EH (cell line): Measurements from ENCODE around the gene DAO.
"Not testable (repeated sequence)": the region's sequence is repeated elsewhere in the genome, so short reads cannot be mapped to it uniquely, and the experiment has no call there.

Experiments
- DNase-seq: peaks from one replicate; pipeline ENCODE4 v3.0.0-alpha.2; 2015; ENCODE audit warnings: low read depth

The DAO gene

GRCh38 chr12:108849660-108850059 is 30.2 kb upstream of the DAO start:
- DNase-seq: peak; percentile 89

- peak; percentile 92 for DNase-seq
These were observed 28.9 kb upstream of the DAO start for GRCh38 chr12:108850854-108851573.

GRCh38 chr12:108852674-108853309 is 27.1 kb upstream of the DAO start:
- DNase-seq: peak; percentile 31

GRCh38 chr12:108853426-108853825 is 26.5 kb upstream of the DAO start:
- DNase-seq: no peak

- peak; percentile 96 for DNase-seq
These were observed 25.9 kb upstream of the DAO start for GRCh38 chr12:108853981-108854446.

- DNase-seq: peak; percentile 99
These were observed 25.2 kb upstream of the DAO start for GRCh38 chr12:108854451-108855283.

GRCh38 chr12:108855284-108856169 is 24.4 kb upstream of the DAO start:
- peak; percentile 46 for DNase-seq

- no peak for DNase-seq
These were observed 23.8 kb upstream of the DAO start for GRCh38 chr12:108856170-108856427.

- peak; percentile 87 for DNase-seq
These were observed 23.3 kb upstream of the DAO start for GRCh38 chr12:108856428-108857157.

- DNase-seq: no peak
These were observed 22.8 kb upstream of the DAO start for GRCh38 chr12:108857158-108857407.

- DNase-seq: peak; percentile 30
These were observed 21.4 kb upstream of the DAO start for GRCh38 chr12:108858311-108859074.

GRCh38 chr12:108859141-108859922 is 20.6 kb upstream of the DAO start:
- DNase-seq: not testable (repeated sequence)

GRCh38 chr12:108859923-108860291 is 20.0 kb upstream of the DAO start:
- DNase-seq: no peak

GRCh38 chr12:108860443-108860842 is 19.4 kb upstream of the DAO start:
- no peak for DNase-seq

- DNase-seq: no peak
These were observed 17.9 kb upstream of the DAO start for GRCh38 chr12:108861878-108862587.

GRCh38 chr12:108862588-108862959 is 17.3 kb upstream of the DAO start:
- no peak for DNase-seq

- DNase-seq: no peak
These were observed 14.7 kb upstream of the DAO start for GRCh38 chr12:108865169-108865568.

- DNase-seq: not testable (repeated sequence)
These were observed 13.8 kb upstream of the DAO start for GRCh38 chr12:108866083-108866482.

- no peak for DNase-seq
These were observed 11.1 kb upstream of the DAO start for GRCh38 chr12:108868781-108869180.
